ENCODE measurements around the gene DNAJB7.

DNAJB7 gene

DNA sequence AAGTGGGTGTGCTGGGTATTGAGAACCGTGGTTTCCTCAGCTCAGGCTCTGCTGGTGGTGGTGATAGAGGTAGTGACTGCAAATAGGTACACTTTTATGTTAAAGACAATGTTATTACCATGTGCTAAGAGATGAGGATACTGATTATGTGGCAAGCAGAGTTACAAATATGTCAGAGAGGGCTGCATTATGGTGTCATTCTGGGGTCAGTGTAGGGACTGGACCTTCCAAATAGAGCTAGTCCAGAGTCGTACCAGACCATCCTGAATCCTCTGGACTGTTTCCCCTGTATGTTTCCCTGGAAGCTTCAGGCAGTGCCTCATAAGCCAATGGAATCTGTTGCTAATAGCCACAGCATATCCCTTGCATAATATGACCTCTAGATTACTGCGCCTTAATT lies at the start of gene DNAJB7:
Gene DNAJB7 (minus strand): TSS at position 101 of the 400 bp plus-strand sequence. CDS start 119 bp downstream, outside the sequence.
- no peak for DNase-seq (ENCODE audit: low read depth)
- no peak within 1 kb of the TSS for H3K4me3 ChIP-seq (ENCODE audit: low read depth, low read length)
- TF ChIP-seq, protein P1, sequence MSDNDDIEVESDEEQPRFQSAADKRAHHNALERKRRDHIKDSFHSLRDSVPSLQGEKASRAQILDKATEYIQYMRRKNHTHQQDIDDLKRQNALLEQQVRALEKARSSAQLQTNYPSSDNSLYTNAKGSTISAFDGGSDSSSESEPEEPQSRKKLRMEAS (IDR thresholded peaks at IDR 0.05; ENCODE audit: low read depth, low read length) = no peak
- TF ChIP-seq, protein P2, sequence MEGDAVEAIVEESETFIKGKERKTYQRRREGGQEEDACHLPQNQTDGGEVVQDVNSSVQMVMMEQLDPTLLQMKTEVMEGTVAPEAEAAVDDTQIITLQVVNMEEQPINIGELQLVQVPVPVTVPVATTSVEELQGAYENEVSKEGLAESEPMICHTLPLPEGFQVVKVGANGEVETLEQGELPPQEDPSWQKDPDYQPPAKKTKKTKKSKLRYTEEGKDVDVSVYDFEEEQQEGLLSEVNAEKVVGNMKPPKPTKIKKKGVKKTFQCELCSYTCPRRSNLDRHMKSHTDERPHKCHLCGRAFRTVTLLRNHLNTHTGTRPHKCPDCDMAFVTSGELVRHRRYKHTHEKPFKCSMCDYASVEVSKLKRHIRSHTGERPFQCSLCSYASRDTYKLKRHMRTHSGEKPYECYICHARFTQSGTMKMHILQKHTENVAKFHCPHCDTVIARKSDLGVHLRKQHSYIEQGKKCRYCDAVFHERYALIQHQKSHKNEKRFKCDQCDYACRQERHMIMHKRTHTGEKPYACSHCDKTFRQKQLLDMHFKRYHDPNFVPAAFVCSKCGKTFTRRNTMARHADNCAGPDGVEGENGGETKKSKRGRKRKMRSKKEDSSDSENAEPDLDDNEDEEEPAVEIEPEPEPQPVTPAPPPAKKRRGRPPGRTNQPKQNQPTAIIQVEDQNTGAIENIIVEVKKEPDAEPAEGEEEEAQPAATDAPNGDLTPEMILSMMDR (IDR thresholded peaks at IDR 0.05; ENCODE audit: low read depth, low read length) = no peak
- TF ChIP-seq POLR2A (IDR thresholded peaks at IDR 0.05; ENCODE audit: extremely low read depth, insufficient read length) (no peak), MYC (IDR thresholded peaks at IDR 0.05; ENCODE audit: low read depth, low read length) (no peak)

DNA sequence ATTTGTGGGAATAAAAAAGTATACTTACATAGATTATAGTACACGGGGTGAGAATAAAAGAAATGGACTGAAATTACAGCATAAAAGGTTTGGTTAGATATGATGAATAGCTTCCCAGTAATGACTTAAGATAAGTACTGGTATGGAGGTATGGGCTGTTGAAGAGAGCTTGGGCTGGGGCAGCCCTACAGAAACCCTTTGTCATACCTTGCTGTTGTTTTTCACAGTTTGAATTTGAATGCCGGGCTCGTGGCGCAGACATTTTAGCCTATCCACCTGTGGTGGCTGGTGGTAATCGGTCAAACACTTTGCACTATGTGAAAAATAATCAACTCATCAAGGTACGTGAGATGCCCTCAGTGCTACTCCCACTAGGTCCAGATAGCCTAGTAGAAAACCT lies 47.0 kb upstream of the DNAJB7 start:
- TF ChIP-seq POLR2A (IDR thresholded peaks at IDR 0.05; ENCODE audit: extremely low read depth, insufficient read length) (no peak), MYC (IDR thresholded peaks at IDR 0.05; ENCODE audit: low read depth, low read length) (no peak)
- TF ChIP-seq, protein P1 (IDR thresholded peaks at IDR 0.05; ENCODE audit: low read depth, low read length) = no peak
- TF ChIP-seq, protein P2 (IDR thresholded peaks at IDR 0.05; ENCODE audit: low read depth, low read length) = no peak
- DNase-seq (ENCODE audit: low read depth) = no peak
- H3K4me3 ChIP-seq (ENCODE audit: low read depth, low read length) = no peak overlapping the region

DNA sequence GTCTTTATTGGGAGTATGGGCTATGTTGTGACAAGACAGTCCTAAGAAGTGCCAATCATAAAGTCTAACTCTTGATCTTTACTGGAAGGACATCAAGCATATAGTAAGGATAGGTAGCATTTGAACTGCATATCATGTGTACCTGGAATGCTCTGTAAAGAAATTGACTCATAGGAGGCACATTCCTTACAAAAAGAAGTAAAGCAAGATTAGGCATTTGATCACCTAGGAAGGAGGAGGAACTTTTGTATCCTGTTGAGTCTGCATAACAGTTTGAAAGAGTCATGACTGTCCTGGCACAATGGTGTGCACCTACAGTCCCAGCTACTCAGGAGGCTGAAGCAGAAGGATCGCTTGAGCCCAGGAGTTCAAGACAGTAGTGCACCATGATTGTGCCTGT lies 42.2 kb upstream of the DNAJB7 start:
- H3K4me3 ChIP-seq (ENCODE audit: low read depth, low read length) = no peak overlapping the region
- DNase-seq (ENCODE audit: low read depth) = no peak
- TF ChIP-seq POLR2A (IDR thresholded peaks at IDR 0.05; ENCODE audit: extremely low read depth, insufficient read length) (no peak), MYC (IDR thresholded peaks at IDR 0.05; ENCODE audit: low read depth, low read length) (no peak)
- TF ChIP-seq, protein P1 (IDR thresholded peaks at IDR 0.05; ENCODE audit: low read depth, low read length) = no peak
- TF ChIP-seq, protein P2 (IDR thresholded peaks at IDR 0.05; ENCODE audit: low read depth, low read length) = no peak

DNA sequence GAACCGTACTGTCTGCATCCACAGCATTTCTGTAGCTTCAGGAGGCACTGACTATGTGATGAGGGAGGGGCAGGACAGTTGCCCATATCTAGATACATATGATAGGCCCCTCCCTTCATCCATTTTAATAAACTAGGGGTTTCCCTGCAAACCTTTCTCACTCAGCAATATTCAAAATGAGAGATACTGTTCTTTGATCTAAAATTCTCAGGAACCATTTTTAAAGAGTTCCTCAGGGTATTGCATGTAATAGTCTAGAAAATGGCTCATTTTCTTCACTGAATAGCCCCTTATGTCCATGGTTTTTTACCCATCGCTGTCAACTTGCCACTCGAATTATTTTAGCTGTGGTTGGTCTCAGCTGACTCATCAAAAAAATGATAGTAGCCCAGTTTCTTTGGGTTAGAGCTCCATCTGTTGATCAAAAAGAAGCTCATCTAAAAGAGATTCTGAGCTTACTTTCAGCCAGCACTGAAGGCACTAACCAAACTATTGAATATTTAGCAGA lies 37.0 kb upstream of the DNAJB7 start:
- H3K4me3 ChIP-seq (ENCODE audit: low read depth, low read length) = no peak overlapping the region
- no peak for TF ChIP-seq POLR2A (IDR thresholded peaks at IDR 0.05; ENCODE audit: extremely low read depth, insufficient read length)
- TF ChIP-seq, protein P2 (IDR thresholded peaks at IDR 0.05; ENCODE audit: low read depth, low read length) = peak; percentile 38
- peak; percentile 64 for DNase-seq (ENCODE audit: low read depth)

DNA sequence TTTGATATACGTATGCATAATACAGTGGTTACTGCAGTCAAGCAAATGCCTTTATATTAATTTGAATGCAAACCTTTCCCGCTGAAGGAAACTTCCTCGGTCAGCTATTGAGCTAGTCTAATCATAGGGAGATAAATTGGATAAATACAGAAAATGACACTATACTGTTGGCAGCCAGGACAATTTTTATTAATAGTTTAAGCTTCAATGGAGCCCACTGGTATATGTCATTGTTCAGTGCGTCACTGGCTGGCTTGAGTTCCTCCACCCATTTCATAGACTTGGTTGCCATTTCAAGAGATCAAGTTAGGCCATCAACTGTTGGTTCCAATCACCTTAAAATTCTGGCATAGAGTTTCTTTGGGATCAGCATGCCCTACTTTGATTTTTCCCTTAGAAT lies 32.5 kb upstream of the DNAJB7 start:
- no peak overlapping the region for H3K4me3 ChIP-seq (ENCODE audit: low read depth, low read length)
- no peak for TF ChIP-seq MYC (IDR thresholded peaks at IDR 0.05; ENCODE audit: low read depth, low read length)
- TF ChIP-seq POLR2A (IDR thresholded peaks at IDR 0.05; ENCODE audit: extremely low read depth, insufficient read length) = no peak
- TF ChIP-seq, protein P1 (IDR thresholded peaks at IDR 0.05; ENCODE audit: low read depth, low read length) = no peak
- TF ChIP-seq, protein P2 (IDR thresholded peaks at IDR 0.05; ENCODE audit: low read depth, low read length) = no peak
- DNase-seq (ENCODE audit: low read depth) = no peak

DNA sequence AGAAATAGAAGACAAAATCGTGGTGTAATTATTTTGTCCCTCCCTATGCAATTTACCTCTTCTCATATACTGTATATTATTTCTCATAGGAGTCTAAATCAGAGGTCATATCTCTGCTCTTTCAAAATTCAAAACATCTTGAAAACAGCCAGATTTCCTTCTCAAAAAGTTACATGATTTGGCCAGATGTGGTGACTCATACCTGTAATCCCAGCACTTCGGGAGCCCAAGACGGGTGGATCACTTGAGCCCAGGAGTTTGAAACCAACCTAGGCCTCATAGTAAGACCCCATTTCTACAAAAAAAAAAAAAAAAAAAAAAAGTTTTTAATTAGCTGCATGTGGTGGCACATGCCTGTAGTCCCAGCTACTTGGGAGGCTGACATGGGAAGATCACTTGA lies 29.0 kb upstream of the DNAJB7 start:
- TF ChIP-seq, protein P1 (IDR thresholded peaks at IDR 0.05; ENCODE audit: low read depth, low read length) = no peak
- TF ChIP-seq MYC (IDR thresholded peaks at IDR 0.05; ENCODE audit: low read depth, low read length) (no peak), POLR2A (IDR thresholded peaks at IDR 0.05; ENCODE audit: extremely low read depth, insufficient read length) (no peak)
- TF ChIP-seq, protein P2 (IDR thresholded peaks at IDR 0.05; ENCODE audit: low read depth, low read length) = no peak
- DNase-seq (ENCODE audit: low read depth) = no peak
- H3K4me3 ChIP-seq (ENCODE audit: low read depth, low read length) = no peak overlapping the region

Data from NB4 (cell line).